ENCODE measurements around the gene FKBP1B.

DNA sequence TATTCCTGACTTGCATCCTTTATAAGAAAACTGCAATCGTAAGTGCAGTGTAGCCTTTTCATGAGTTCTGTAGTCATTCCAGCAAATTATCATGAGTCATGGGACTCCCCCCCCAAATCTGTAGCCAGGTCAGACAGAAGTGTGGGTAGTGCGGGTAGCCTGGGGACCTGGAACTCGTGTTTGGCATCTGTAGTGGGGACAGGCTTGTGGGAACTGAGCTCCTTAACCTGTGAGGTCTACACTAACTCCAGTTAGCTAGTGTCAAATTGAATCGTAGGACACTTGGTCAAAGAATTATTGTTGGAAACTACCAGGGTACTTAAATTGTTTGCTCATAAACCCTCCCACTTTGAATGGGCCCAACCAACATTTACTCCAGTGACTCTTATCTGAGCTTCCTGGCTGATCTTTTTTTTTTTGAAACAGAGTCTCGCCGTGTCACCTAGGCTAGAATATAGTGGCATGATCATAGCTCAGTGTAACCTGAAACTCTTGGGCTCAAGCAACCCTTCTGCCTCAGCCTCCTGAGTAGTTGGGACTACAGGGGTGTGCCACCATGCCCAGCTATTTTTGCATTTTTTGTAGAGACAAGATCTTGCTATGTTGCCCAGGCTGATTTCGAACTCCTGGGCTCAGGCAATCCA is 61.2 kb downstream of the FKBP1B start:
- TF ChIP-seq CTCF (IDR thresholded peaks at IDR 0.05; ENCODE audit: low read length) (no peak), EZH2 (IDR thresholded peaks at IDR 0.05; ENCODE audit: borderline replicate concordance, low read length) (no peak)

Measured in OCI-LY1 (cell line).